HCT116 (cell line): ENCODE results near the gene TRHDE. TPM values are rescaled to one million over a fixed set of nuclear protein-coding genes. Genes with fewer than 3 reads are reported as not detected.

Experiments
- ATAC-seq: fragments of 200-7000 bp; cut with Tn5 transposase; 2 replicates; pipeline ENCODE4 v1.9.1; 2020; ENCODE audit warnings: mild to moderate bottlenecking, moderate library complexity
- BruUV-seq: library from RNA; stranded (reverse); fragments of 400-500 nt; replicated peaks from 2 replicates; lab custom pipeline; 2021; lab: Mats Ljungman, UMichigan
- CTCF ChIA-PET: fragments of 300-600 bp; sonication (Branson Sonifier 250); formaldehyde crosslinking; loops from one replicate; lab custom pipeline; 2021; ENCODE audit warnings: antibody characterized with exemption; lab: Charles Lee
- POLR2A ChIA-PET: fragments of 300-600, 350-600 bp; sonication (Branson Sonifier 250); formaldehyde crosslinking; loops from one replicate; lab custom pipeline; 2021; ENCODE audit warnings: antibody characterized with exemption; lab: Charles Lee
- RAD21 ChIA-PET, 2 experiments: fragments of 300-600 bp; sonication (Branson Sonifier 250); formaldehyde crosslinking; loops; one replicate each; lab custom pipeline; 2023; ENCODE audit warnings: low total read pairs in 2 of 2; ENCODE audit not compliant: uncharacterized antibody in 2 of 2, unreplicated experiment in 2 of 2, low non-redundant PET in 1 of 2; lab: Charles Lee
- DNase-seq: peaks from one replicate; pipeline ENCODE4 v3.0.0-alpha.2; 2010; ENCODE audit warnings: low read depth, low spot score
- H2AFZ ChIP-seq: fragments of 200-600 bp; shearing (Covaris generic), sonication (generic); 2 replicates; pipeline ENCODE4 v1.6.1; 2017; ENCODE audit warnings: low read depth, mixed run types, mixed read lengths, antibody characterized with exemption, low read length; ENCODE audit not compliant: poor library complexity, severe bottlenecking
- H3K27ac ChIP-seq: 2 replicates; pipeline ENCODE4 v1.5.1; 2012; ENCODE audit warnings: low read depth, low read length
- H3K27me3 ChIP-seq: fragments of 200-600 bp; sonication (generic); 2 replicates; pipeline ENCODE4 v1.6.1; 2016; ENCODE audit warnings: mixed run types, low read length, mixed read lengths; ENCODE audit not compliant: insufficient read depth
- H3K36me3 ChIP-seq, 2 experiments: fragments of 200-500 bp in 1 of 2; fragments of 200-600 bp in 1 of 2; sonication (Bioruptor generic) in 1 of 2; sonication (generic) in 1 of 2; 2 replicates each; pipeline versions ENCODE4 v1.5.1 to v1.6.1; 2014 to 2016; ENCODE audit warnings: low read length in 2 of 2, inconsistent platforms in 1 of 2, mixed read lengths in 1 of 2, mixed run types in 1 of 2; ENCODE audit not compliant: insufficient read depth in 2 of 2, control insufficient read depth in 1 of 2
- H3K4me1 ChIP-seq, 2 experiments: fragments of 200-600 bp in 1 of 2; sonication (generic) in 1 of 2; 2 replicates each; pipeline versions ENCODE4 v1.5.1 to v1.6.1; 2012 to 2017; ENCODE audit warnings: low read length in 2 of 2, inconsistent platforms in 1 of 2, mild to moderate bottlenecking in 1 of 2, mixed read lengths in 1 of 2, mixed run types in 1 of 2, moderate library complexity in 1 of 2; ENCODE audit not compliant: insufficient read depth in 2 of 2, control insufficient read depth in 1 of 2
- H3K4me2 ChIP-seq: fragments of 200-600 bp; sonication (generic); 2 replicates; pipeline ENCODE4 v1.6.1; 2017; ENCODE audit warnings: mixed run types, low read length, mixed read lengths
- H3K4me3 ChIP-seq, 2 experiments: fragments of 200-600 bp in 1 of 2; sonication (generic) in 1 of 2; replicated peaks in 1 of 2; 2 replicates each; pipeline ENCODE4 v1.5.1; 2011 to 2016; ENCODE audit warnings: low read length in 2 of 2, control low read depth in 1 of 2, low read depth in 1 of 2, mild to moderate bottlenecking in 1 of 2, mixed read lengths in 1 of 2, mixed run types in 1 of 2
- H3K79me2 ChIP-seq: fragments of 200-600 bp; sonication (generic); 2 replicates; pipeline ENCODE4 v1.6.1; 2017; ENCODE audit warnings: mild to moderate bottlenecking, mixed run types, low read length, moderate library complexity, mixed read lengths; ENCODE audit not compliant: insufficient read depth
- H3K9ac ChIP-seq: fragments of 200-600 bp; sonication (generic); 2 replicates; pipeline ENCODE4 v1.6.1; 2016; ENCODE audit warnings: low read length, mixed read lengths
- H3K9me2 ChIP-seq: fragments of 200-600 bp; sonication (generic), shearing (Covaris generic); 2 replicates; pipeline ENCODE4 v1.6.1; 2017; ENCODE audit warnings: mixed run types, mild to moderate bottlenecking, moderate library complexity; ENCODE audit not compliant: insufficient read depth
- H3K9me3 ChIP-seq, 2 experiments: fragments of 200-500 bp in 1 of 2; fragments of 200-600 bp in 1 of 2; sonication (Bioruptor generic) in 1 of 2; sonication (generic) in 1 of 2; 2 replicates each; pipeline ENCODE4 v1.6.1; 2014 to 2017; ENCODE audit warnings: low read length in 2 of 2, mixed read lengths in 2 of 2, inconsistent platforms in 1 of 2, low read depth in 1 of 2, mild to moderate bottlenecking in 1 of 2, mixed run types in 1 of 2, moderate library complexity in 1 of 2; ENCODE audit not compliant: control insufficient read depth in 1 of 2, insufficient read depth in 1 of 2
- H4K20me1 ChIP-seq: fragments of 200-600 bp; sonication (generic), shearing (Covaris generic); 2 replicates; pipeline ENCODE4 v1.6.1; 2017; ENCODE audit warnings: mixed run types, mild to moderate bottlenecking, moderate library complexity; ENCODE audit not compliant: insufficient read depth
- CBX3 ChIP-seq: IDR thresholded peaks from 2 replicates; pipeline ENCODE4 v1.6.1; 2012; ENCODE audit warnings: low read depth
- EGR1 ChIP-seq: IDR thresholded peaks from 2 replicates; pipeline ENCODE4 v1.6.1; 2012; ENCODE audit warnings: low read depth
- ELF1 ChIP-seq: IDR thresholded peaks from 2 replicates; pipeline ENCODE4 v1.6.1; 2012; ENCODE audit warnings: low read depth, borderline replicate concordance
- EZH2phosphoT487 ChIP-seq: fragments of 200-600 bp; IDR thresholded peaks from 2 replicates; pipeline ENCODE4 v1.6.1; 2018; ENCODE audit warnings: antibody characterized with exemption, borderline replicate concordance
- FOSL1 ChIP-seq: IDR thresholded peaks from 2 replicates; pipeline ENCODE4 v1.6.1; 2012; ENCODE audit warnings: low read depth
- JUND ChIP-seq: IDR thresholded peaks from 2 replicates; pipeline ENCODE4 v1.6.1; 2012
- POLR2AphosphoS5 ChIP-seq: IDR thresholded peaks from 2 replicates; pipeline ENCODE4 v1.6.1; 2011; ENCODE audit warnings: mild to moderate bottlenecking, low read depth, low read length, moderate library complexity
- RAD21 ChIP-seq: IDR thresholded peaks from 2 replicates; pipeline ENCODE4 v1.6.1; 2012; ENCODE audit warnings: low read depth, mild to moderate bottlenecking
- SP1 ChIP-seq: IDR thresholded peaks from 2 replicates; pipeline ENCODE4 v1.6.1; 2012; ENCODE audit warnings: low read depth
- TCF7L2 ChIP-seq: IDR thresholded peaks from 2 replicates; pipeline ENCODE4 v1.7.0; 2011; ENCODE audit warnings: borderline replicate concordance, inconsistent platforms; ENCODE audit not compliant: insufficient read depth, insufficient read length; ENCODE audit errors: extremely low read depth
- ZFX ChIP-seq: fragments of 450-650 bp; IDR thresholded peaks from 2 replicates; pipeline ENCODE4 v1.6.1; 2017
- ZNF274 ChIP-seq: fragments of 200-500 bp; sonication (Bioruptor generic); IDR thresholded peaks from 2 replicates; pipeline ENCODE4 v1.6.1; 2014; ENCODE audit warnings: mild to moderate bottlenecking, low read depth, low read length, inconsistent platforms
- intact Hi-C: fragments of 100-400 bp; cut with micrococcal nuclease; formaldehyde crosslinking; loops from 2 replicates; pipeline ENCODE4 v1.10.0; 2022
- total RNA-seq: library from RNA; stranded (reverse); gene quantifications from one replicate; pipeline ENCODE4 v1.2.1, GENCODE V29; 2021; ENCODE audit not compliant: unreplicated experiment
- TF ChIP-seq, protein P1 (sequence below): IDR thresholded peaks from 2 replicates; pipeline ENCODE4 v1.6.1; 2012
- TF ChIP-seq, protein P2 (sequence below): IDR thresholded peaks from 2 replicates; pipeline ENCODE4 v1.6.1; 2012; ENCODE audit warnings: low read depth
- TF ChIP-seq, protein P3 (sequence below), 3 experiments: fragments of 200-600 bp in 1 of 3; sonication (generic) in 1 of 3; IDR thresholded peaks in 2 of 3; conservative IDR thresholded peaks in 1 of 3; 2 replicates each; pipeline ENCODE4 v1.5.1; 2012 to 2017; ENCODE audit warnings: low read depth in 2 of 3, low read length in 2 of 3, antibody characterized with exemption in 1 of 3, borderline replicate concordance in 1 of 3, control low read depth in 1 of 3, mild to moderate bottlenecking in 1 of 3, mixed read lengths in 1 of 3, mixed run types in 1 of 3, moderate library complexity in 1 of 3; ENCODE audit not compliant: insufficient read depth in 1 of 3

The TRHDE gene
- total RNA-seq, 1 experiment from 2014 or later = 2.9 TPM

DNA sequence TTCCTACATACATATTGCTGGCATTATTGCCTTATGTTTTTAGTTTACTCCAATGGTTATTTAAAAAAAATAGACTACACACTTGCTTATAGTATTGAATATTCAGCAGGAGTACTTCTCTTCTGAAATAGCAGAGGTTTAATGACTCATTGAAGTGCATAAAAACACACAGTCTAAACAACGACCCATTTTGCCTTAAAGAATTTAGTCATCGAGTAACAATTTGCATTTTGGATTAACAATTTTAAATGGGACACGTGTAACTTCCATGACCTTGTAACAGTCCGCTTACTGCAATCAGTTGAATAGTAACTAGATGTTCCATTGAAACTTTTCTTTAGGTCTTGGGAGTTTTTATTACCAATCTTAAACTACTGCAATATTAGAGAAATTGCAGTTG, 9.0 kb downstream of the TRHDE start:
- POLR2A ChIA-PET = no interaction called here
- H3K27me3 ChIP-seq = no peaks in the 10 kb centered on the region
- H3K9me3 ChIP-seq = no peaks in the 10 kb centered on the region
- intact Hi-C loops = loop anchor here (5.0 kb wide), 1 partner anchor 264 kb away; no protein-coding TSS in a partner anchor
- no peak overlapping the region for H2AFZ ChIP-seq
- no peaks in the 10 kb centered on the region for H4K20me1 ChIP-seq
- H3K4me3 ChIP-seq = no peak overlapping the region
- H3K4me2 ChIP-seq = no peak overlapping the region
- no peak for ATAC-seq
- H3K9ac ChIP-seq = no peak overlapping the region
- RAD21 ChIA-PET = no interaction called here
- H3K4me1 ChIP-seq = no peaks in the 10 kb centered on the region
- CTCF ChIA-PET = interaction anchor here (1.9 to 4.2 kb wide), 3 partner anchors 9 to 264 kb away, joined by 4 to 18 read pairs (median 12); partner anchors contain the start of gene TRHDE
- no TSS peak for BruUV-seq
- no peaks in the 10 kb centered on the region for H3K9me2 ChIP-seq
- DNase-seq = no peak
- H3K79me2 ChIP-seq = no peaks in the 10 kb centered on the region
- no peaks in the 10 kb centered on the region for H3K36me3 ChIP-seq
- no peak overlapping the region for H3K27ac ChIP-seq
- TF ChIP-seq FOSL1 (no peak), ZFX (no peak), JUND (no peak), RAD21 (no peak), CBX3 (no peak), EZH2phosphoT487 (no peak)

DNA sequence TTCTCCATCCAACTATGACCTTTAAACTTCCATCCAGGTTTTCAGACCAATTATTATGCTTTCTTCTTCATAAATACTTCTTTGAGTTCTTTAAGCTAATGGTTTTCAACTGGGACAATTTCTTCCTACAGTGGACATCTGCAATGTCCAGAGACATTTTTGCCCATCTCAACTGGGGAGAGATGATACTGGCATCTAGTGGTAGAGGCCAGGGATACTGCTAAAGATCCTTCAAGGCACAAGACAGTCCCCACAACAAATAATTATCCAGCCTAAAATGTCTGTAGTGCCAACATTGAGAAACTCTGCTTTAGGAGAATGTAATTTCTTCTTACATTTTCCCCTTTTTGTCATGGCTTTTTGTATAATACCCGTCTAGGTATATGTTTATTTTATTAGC, 10.6 kb downstream of the TRHDE start:
- peak; percentile 88 for ATAC-seq
- Histone ChIP-seq H3K27ac (no peak overlapping the region), H3K9ac (no peak overlapping the region), H3K79me2 (no peaks in the 10 kb centered on the region), H2AFZ (peak overlapping the region; percentile 59), H3K27me3 (no peaks in the 10 kb centered on the region), H3K4me3 (no peak overlapping the region), H3K9me3 (no peaks in the 10 kb centered on the region), H3K36me3 (no peaks in the 10 kb centered on the region), H3K4me2 (no peak overlapping the region), H4K20me1 (no peaks in the 10 kb centered on the region), H3K4me1 (no peaks in the 10 kb centered on the region), H3K9me2 (no peaks in the 10 kb centered on the region)
- intact Hi-C loops = loop anchor here (5.0 kb wide), 1 partner anchor 265 kb away; no protein-coding TSS in a partner anchor
- BruUV-seq = no TSS peak
- ChIA-PET POLR2A (no interaction called here), CTCF (interaction anchor here (1.8 to 4.2 kb wide), 4 partner anchors 10 to 265 kb away, joined by 3 to 18 read pairs (median 8); partner anchors contain the start of gene TRHDE), RAD21 (no interaction called here)
- DNase-seq = no peak
- TF ChIP-seq EGR1 (no peak), EZH2phosphoT487 (no peak), JUND (no peak), RAD21 (peak; percentile 66), ZNF274 (no peak), POLR2AphosphoS5 (no peak), SP1 (no peak), ELF1 (no peak), FOSL1 (no peak), TCF7L2 (no peak)
- TF ChIP-seq, protein P1, sequence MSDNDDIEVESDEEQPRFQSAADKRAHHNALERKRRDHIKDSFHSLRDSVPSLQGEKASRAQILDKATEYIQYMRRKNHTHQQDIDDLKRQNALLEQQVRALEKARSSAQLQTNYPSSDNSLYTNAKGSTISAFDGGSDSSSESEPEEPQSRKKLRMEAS = no peak
- TF ChIP-seq, protein P2, sequence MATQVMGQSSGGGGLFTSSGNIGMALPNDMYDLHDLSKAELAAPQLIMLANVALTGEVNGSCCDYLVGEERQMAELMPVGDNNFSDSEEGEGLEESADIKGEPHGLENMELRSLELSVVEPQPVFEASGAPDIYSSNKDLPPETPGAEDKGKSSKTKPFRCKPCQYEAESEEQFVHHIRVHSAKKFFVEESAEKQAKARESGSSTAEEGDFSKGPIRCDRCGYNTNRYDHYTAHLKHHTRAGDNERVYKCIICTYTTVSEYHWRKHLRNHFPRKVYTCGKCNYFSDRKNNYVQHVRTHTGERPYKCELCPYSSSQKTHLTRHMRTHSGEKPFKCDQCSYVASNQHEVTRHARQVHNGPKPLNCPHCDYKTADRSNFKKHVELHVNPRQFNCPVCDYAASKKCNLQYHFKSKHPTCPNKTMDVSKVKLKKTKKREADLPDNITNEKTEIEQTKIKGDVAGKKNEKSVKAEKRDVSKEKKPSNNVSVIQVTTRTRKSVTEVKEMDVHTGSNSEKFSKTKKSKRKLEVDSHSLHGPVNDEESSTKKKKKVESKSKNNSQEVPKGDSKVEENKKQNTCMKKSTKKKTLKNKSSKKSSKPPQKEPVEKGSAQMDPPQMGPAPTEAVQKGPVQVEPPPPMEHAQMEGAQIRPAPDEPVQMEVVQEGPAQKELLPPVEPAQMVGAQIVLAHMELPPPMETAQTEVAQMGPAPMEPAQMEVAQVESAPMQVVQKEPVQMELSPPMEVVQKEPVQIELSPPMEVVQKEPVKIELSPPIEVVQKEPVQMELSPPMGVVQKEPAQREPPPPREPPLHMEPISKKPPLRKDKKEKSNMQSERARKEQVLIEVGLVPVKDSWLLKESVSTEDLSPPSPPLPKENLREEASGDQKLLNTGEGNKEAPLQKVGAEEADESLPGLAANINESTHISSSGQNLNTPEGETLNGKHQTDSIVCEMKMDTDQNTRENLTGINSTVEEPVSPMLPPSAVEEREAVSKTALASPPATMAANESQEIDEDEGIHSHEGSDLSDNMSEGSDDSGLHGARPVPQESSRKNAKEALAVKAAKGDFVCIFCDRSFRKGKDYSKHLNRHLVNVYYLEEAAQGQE = no peak
- TF ChIP-seq, protein P3, sequence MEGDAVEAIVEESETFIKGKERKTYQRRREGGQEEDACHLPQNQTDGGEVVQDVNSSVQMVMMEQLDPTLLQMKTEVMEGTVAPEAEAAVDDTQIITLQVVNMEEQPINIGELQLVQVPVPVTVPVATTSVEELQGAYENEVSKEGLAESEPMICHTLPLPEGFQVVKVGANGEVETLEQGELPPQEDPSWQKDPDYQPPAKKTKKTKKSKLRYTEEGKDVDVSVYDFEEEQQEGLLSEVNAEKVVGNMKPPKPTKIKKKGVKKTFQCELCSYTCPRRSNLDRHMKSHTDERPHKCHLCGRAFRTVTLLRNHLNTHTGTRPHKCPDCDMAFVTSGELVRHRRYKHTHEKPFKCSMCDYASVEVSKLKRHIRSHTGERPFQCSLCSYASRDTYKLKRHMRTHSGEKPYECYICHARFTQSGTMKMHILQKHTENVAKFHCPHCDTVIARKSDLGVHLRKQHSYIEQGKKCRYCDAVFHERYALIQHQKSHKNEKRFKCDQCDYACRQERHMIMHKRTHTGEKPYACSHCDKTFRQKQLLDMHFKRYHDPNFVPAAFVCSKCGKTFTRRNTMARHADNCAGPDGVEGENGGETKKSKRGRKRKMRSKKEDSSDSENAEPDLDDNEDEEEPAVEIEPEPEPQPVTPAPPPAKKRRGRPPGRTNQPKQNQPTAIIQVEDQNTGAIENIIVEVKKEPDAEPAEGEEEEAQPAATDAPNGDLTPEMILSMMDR (IDR thresholded peaks at IDR 0.05 in 2 of 3, conservative IDR thresholded peaks at IDR 0.05 in 1 of 3; ENCODE audit: borderline replicate concordance in 1 of 3, insufficient read depth in 1 of 3, low read depth in 2 of 3, low read length in 2 of 3) = peak; percentile 51 to 82 (median 73); a peak in 5 of 6 replicates
